Loucy (cell line): ENCODE data around the gene GPR153.

ENCODE experiments used
- H2AFZ ChIP-seq: fragments of 200-600 bp; sonication (generic); 2 replicates; pipeline ENCODE4 v1.6.0; 2016; ENCODE audit warnings: antibody characterized with exemption, mild to moderate bottlenecking, low read length, moderate library complexity
- H3F3A ChIP-seq: fragments of 200-600 bp; 2 replicates; pipeline ENCODE4 v1.6.0; 2016; ENCODE audit warnings: antibody characterized with exemption, low read depth, mild to moderate bottlenecking
- H3K27me3 ChIP-seq: fragments of 200-600 bp; sonication (generic); 2 replicates; pipeline ENCODE4 v1.6.1; 2014; ENCODE audit warnings: low read length, mild to moderate bottlenecking; ENCODE audit not compliant: insufficient read depth, poor library complexity, severe bottlenecking
- H3K36me3 ChIP-seq: fragments of 200-600 bp; sonication (generic); 2 replicates; pipeline ENCODE4 v1.6.1; 2016; ENCODE audit warnings: low read length; ENCODE audit not compliant: insufficient read depth
- H3K4me1 ChIP-seq: fragments of 200-600 bp; sonication (generic); 2 replicates; pipeline ENCODE4 v1.5.1; 2014; ENCODE audit warnings: low read length, mild to moderate bottlenecking; ENCODE audit not compliant: insufficient read depth, poor library complexity, severe bottlenecking
- H3K4me2 ChIP-seq: fragments of 200-600 bp; sonication (generic); 2 replicates; pipeline ENCODE4 v1.6.0; 2014; ENCODE audit warnings: antibody characterized with exemption, low read length, low read depth, mild to moderate bottlenecking; ENCODE audit not compliant: poor library complexity, severe bottlenecking
- H3K4me3 ChIP-seq: fragments of 200-600 bp; sonication (generic); 2 replicates; pipeline ENCODE4 v1.5.1; 2014; ENCODE audit warnings: low read length, mild to moderate bottlenecking, mixed read lengths; ENCODE audit not compliant: poor library complexity, severe bottlenecking
- H3K79me2 ChIP-seq: fragments of 200-600 bp; sonication (generic); 2 replicates; pipeline ENCODE4 v1.6.1; 2014; ENCODE audit warnings: low read length; ENCODE audit not compliant: insufficient read depth
- H3K9ac ChIP-seq: fragments of 200-600 bp; sonication (generic); 2 replicates; pipeline ENCODE4 v1.6.0; 2014; ENCODE audit warnings: mild to moderate bottlenecking, low read depth, low read length, moderate library complexity; ENCODE audit not compliant: poor library complexity, severe bottlenecking
- H3K9me2 ChIP-seq: fragments of 200-600 bp; sonication (generic); replicated peaks from 2 replicates; pipeline ENCODE4 v1.6.1; 2016; ENCODE audit warnings: low read depth, low read length, mixed read lengths
- H3K9me3 ChIP-seq: fragments of 200-600 bp; sonication (generic); 2 replicates; pipeline ENCODE4 v1.6.1; 2014; ENCODE audit warnings: mild to moderate bottlenecking, antibody characterized with exemption, low read length, low read depth; ENCODE audit not compliant: insufficient read depth
- H4K20me1 ChIP-seq: fragments of 200-600 bp; sonication (generic); 2 replicates; pipeline ENCODE4 v1.6.0; 2014; ENCODE audit warnings: antibody characterized with exemption, low read length, mild to moderate bottlenecking; ENCODE audit not compliant: insufficient read depth, poor library complexity, severe bottlenecking
- CTCF ChIP-seq: fragments of 200-600 bp; sonication (generic); conservative IDR thresholded peaks from 2 replicates; pipeline ENCODE4 v1.5.1; 2014; ENCODE audit warnings: mild to moderate bottlenecking, antibody characterized with exemption, low read length
- EZH2phosphoT487 ChIP-seq: fragments of 200-600 bp; IDR thresholded peaks from 2 replicates; pipeline ENCODE4 v1.6.1; 2018; ENCODE audit warnings: antibody characterized with exemption, mild to moderate bottlenecking, moderate library complexity, borderline replicate concordance

GPR153 gene

GRCh38 chr1:6287431-6287886 is 26.6 kb upstream of the GPR153 start:
- no peak overlapping the region for H3K4me2 ChIP-seq
- H4K20me1 ChIP-seq = no peaks in the 10 kb centered on the region

DNA sequence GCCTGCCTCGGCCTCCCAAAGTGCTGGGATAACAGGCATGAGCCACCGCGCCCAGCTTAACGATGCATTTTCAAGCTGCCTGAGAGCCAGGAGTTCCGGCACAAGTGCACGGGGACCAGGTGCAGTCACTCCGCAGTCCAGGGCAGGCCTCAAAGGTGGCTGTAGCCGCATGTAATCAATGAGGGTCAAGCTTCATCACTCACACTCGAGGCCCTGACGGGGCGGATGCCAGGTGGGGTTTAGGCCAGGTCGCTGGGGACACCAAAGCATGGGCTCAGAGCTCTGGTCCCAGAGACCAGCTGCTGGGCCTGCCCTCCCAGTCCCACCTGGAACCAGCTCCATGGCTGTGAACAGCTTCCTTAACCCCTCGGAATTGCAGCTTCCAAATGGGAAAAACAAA is 26.1 kb upstream of the GPR153 start:
- TF ChIP-seq EZH2phosphoT487 (no peak), CTCF (no peak)
- Histone ChIP-seq H3K9me3 (no peaks in the 10 kb centered on the region), H3K36me3 (peaks cover 9% of the 10 kb centered on the region; the same call in 1 of the 2 replicates), H2AFZ (no peak overlapping the region), H3K4me1 (no peaks in the 10 kb centered on the region), H3K4me2 (no peak overlapping the region), H3K9ac (no peak overlapping the region), H3K4me3 (no peak overlapping the region), H3K9me2 (no peaks in the 10 kb centered on the region), H3F3A (no peaks in the 10 kb centered on the region), H3K27me3 (no peaks in the 10 kb centered on the region), H4K20me1 (no peaks in the 10 kb centered on the region), H3K79me2 (no peaks in the 10 kb centered on the region)

More at GRCh38 chr1:6287431-6287886, 26.6 kb upstream of the GPR153 start:
- Histone ChIP-seq H3K4me1 (no peaks in the 10 kb centered on the region), H3F3A (no peaks in the 10 kb centered on the region), H3K9ac (no peak overlapping the region), H3K36me3 (peaks cover 14% of the 10 kb centered on the region; the same call in 1 of the 2 replicates), H2AFZ (no peak overlapping the region), H3K4me3 (no peak overlapping the region), H3K79me2 (no peaks in the 10 kb centered on the region), H3K9me3 (no peaks in the 10 kb centered on the region), H3K9me2 (no peaks in the 10 kb centered on the region), H3K27me3 (no peaks in the 10 kb centered on the region)
- TF ChIP-seq EZH2phosphoT487 (no peak), CTCF (no peak)

DNA sequence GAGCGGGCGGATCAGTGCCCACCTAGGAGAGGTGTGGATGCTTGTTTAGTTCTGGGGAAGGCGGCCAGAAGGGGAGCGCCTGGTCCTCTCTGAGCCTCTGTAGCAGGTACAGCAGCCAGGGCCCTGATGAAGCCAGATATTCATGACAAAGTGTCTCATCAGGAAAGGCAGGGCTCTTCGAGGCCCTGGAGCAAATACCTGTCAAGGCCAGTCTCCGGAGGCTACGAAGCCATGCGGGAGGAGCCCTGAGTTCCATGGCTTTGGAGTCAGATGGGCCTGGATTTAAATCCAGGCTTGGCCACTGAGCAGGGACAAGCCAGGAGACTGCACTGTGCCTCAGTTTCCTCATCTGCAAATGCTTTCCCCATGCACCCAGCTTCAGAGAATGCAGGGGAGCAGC is 25.4 kb upstream of the GPR153 start:
- H3K79me2 ChIP-seq = no peaks in the 10 kb centered on the region
- H3K4me2 ChIP-seq = no peak overlapping the region
- H3F3A ChIP-seq = no peaks in the 10 kb centered on the region
- no peak overlapping the region for H3K9ac ChIP-seq
- H3K9me3 ChIP-seq = no peaks in the 10 kb centered on the region
- no peak for TF ChIP-seq CTCF
- TF ChIP-seq EZH2phosphoT487 = no peak
- no peaks in the 10 kb centered on the region for H4K20me1 ChIP-seq
- H3K27me3 ChIP-seq = no peaks in the 10 kb centered on the region
- H3K4me1 ChIP-seq = no peaks in the 10 kb centered on the region
- H3K4me3 ChIP-seq = no peak overlapping the region
- H2AFZ ChIP-seq = no peak overlapping the region
- peaks cover 9% of the 10 kb centered on the region; the same call in 1 of the 2 replicates for H3K36me3 ChIP-seq
- no peaks in the 10 kb centered on the region for H3K9me2 ChIP-seq
